ENCODE results near the gene PIK3CD. TPM values are rescaled to one million over a fixed set of nuclear protein-coding genes. Genes with fewer than 3 reads are reported as not detected.

Gene PIK3CD
- total and polyA plus RNA-seq, 10 of the 15 experiments (the other 5 are each of a cell fraction or from before 2014, with no cell fraction given), result 7.0 to 101 (median 51.1) TPM

GRCh38 chr1:9717193-9718005 is 65.9 kb downstream of the PIK3CD start (continued):
- TF ChIP-seq, protein P1, sequence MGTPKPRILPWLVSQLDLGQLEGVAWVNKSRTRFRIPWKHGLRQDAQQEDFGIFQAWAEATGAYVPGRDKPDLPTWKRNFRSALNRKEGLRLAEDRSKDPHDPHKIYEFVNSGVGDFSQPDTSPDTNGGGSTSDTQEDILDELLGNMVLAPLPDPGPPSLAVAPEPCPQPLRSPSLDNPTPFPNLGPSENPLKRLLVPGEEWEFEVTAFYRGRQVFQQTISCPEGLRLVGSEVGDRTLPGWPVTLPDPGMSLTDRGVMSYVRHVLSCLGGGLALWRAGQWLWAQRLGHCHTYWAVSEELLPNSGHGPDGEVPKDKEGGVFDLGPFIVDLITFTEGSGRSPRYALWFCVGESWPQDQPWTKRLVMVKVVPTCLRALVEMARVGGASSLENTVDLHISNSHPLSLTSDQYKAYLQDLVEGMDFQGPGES (IDR thresholded peaks at IDR 0.05), result no peak
- 0 out of 2 replicates have a peak, but pooled peaks have one; percentile 26 for TF ChIP-seq ATF7 (IDR thresholded peaks at IDR 0.05; ENCODE audit: low read depth)
- no peak for TF ChIP-seq CHD4 (IDR thresholded peaks at IDR 0.05)
- TF ChIP-seq NR2F1 (conservative IDR thresholded peaks at IDR 0.05), result no peak
- TF ChIP-seq BACH1 (IDR thresholded peaks at IDR 0.05; ENCODE audit: borderline replicate concordance), result 0 out of 2 replicates have a peak, but pooled peaks have one; percentile 14
- TF ChIP-seq BHLHE40 (IDR thresholded peaks at IDR 0.05; ENCODE audit: borderline replicate concordance in 1 of 2, low read depth in 2 of 2, low read length in 1 of 2), result peak; percentile 55 to 58; a peak in 2 of 4 replicates
- no peak for TF ChIP-seq SIX5 (IDR thresholded peaks at IDR 0.05; ENCODE audit: low read depth, low read length, severe bottlenecking)
- TF ChIP-seq, protein P2, sequence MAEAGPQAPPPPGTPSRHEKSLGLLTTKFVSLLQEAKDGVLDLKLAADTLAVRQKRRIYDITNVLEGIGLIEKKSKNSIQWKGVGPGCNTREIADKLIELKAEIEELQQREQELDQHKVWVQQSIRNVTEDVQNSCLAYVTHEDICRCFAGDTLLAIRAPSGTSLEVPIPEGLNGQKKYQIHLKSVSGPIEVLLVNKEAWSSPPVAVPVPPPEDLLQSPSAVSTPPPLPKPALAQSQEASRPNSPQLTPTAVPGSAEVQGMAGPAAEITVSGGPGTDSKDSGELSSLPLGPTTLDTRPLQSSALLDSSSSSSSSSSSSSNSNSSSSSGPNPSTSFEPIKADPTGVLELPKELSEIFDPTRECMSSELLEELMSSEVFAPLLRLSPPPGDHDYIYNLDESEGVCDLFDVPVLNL (IDR thresholded peaks at IDR 0.05; ENCODE audit: low read depth, low read length), result no peak
- no peak for TF ChIP-seq JUNB (IDR thresholded peaks at IDR 0.05)
- TF ChIP-seq E4F1 (IDR thresholded peaks at IDR 0.05; ENCODE audit: borderline replicate concordance, partially characterized antibody), result peak; percentile 46
- no peak for TF ChIP-seq SIN3A (IDR thresholded peaks at IDR 0.05; ENCODE audit: low read depth, low read length)
- TF ChIP-seq HDGF (IDR thresholded peaks at IDR 0.05), result peak; percentile 53; the same call in 1 of the 2 replicates
- TF ChIP-seq MTA2 (IDR thresholded peaks at IDR 0.05; ENCODE audit: low read depth), result no peak
- TF ChIP-seq, protein P3, sequence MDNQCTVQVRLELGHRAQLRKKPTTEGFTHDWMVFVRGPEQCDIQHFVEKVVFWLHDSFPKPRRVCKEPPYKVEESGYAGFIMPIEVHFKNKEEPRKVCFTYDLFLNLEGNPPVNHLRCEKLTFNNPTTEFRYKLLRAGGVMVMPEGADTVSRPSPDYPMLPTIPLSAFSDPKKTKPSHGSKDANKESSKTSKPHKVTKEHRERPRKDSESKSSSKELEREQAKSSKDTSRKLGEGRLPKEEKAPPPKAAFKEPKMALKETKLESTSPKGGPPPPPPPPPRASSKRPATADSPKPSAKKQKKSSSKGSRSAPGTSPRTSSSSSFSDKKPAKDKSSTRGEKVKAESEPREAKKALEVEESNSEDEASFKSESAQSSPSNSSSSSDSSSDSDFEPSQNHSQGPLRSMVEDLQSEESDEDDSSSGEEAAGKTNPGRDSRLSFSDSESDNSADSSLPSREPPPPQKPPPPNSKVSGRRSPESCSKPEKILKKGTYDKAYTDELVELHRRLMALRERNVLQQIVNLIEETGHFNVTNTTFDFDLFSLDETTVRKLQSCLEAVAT (IDR thresholded peaks at IDR 0.05), result peak; percentile 89
- TF ChIP-seq ELK1 (IDR thresholded peaks at IDR 0.05; ENCODE audit: low read depth, low read length), result peak; percentile 48; the same call in 1 of the 2 replicates
- TF ChIP-seq MEF2A (IDR thresholded peaks at IDR 0.05; ENCODE audit: insufficient read depth, low read depth, low read length), result no peak
- TF ChIP-seq NRF1 (conservative IDR thresholded peaks at IDR 0.05; ENCODE audit: low read depth, low read length), result no peak
- peak; percentile 1; the same call in 1 of the 2 replicates for TF ChIP-seq SMC3 (IDR thresholded peaks at IDR 0.05; ENCODE audit: borderline replicate concordance, low read length)
- peak; percentile 71; the same call in 1 of the 2 replicates for TF ChIP-seq CBFB (IDR thresholded peaks at IDR 0.05; ENCODE audit: low read depth)
- TF ChIP-seq, protein P4, sequence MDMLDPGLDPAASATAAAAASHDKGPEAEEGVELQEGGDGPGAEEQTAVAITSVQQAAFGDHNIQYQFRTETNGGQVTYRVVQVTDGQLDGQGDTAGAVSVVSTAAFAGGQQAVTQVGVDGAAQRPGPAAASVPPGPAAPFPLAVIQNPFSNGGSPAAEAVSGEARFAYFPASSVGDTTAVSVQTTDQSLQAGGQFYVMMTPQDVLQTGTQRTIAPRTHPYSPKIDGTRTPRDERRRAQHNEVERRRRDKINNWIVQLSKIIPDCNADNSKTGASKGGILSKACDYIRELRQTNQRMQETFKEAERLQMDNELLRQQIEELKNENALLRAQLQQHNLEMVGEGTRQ (IDR thresholded peaks at IDR 0.05; ENCODE audit: borderline replicate concordance, low read depth, low read length), result peak; percentile 57; the same call in 1 of the 2 replicates
- no peak for TF ChIP-seq RB1 (IDR thresholded peaks at IDR 0.05; ENCODE audit: borderline replicate concordance)
